B cell (primary cell): Measurements from ENCODE around the gene CYP3A5.

Experiments used
- CTCF ChIP-seq: fragments of 200-600 bp; IDR thresholded peaks from one replicate; pipeline ENCODE4 v1.8.0; 2022; ENCODE audit warnings: antibody characterized with exemption, mild to moderate bottlenecking
- EZH2 ChIP-seq: IDR thresholded peaks from 2 replicates; pipeline ENCODE4 v1.6.1; 2012; ENCODE audit warnings: borderline replicate concordance, low read depth, mild to moderate bottlenecking, moderate library complexity, low read length; ENCODE audit not compliant: insufficient read depth, poor library complexity, severe bottlenecking

- no peak for TF ChIP-seq CTCF
- TF ChIP-seq EZH2: no peak
Measured at GRCh38 chr7:99713995-99714570, 34.3 kb upstream of the CYP3A5 start.
